Panc1 (cell line): Measurements from ENCODE around the gene PSORS1C1. TPM values are rescaled to one million over a fixed set of nuclear protein-coding genes. Genes with fewer than 3 reads are reported as not detected.
"Not testable (repeated sequence)": the region's sequence is repeated elsewhere in the genome, so short reads cannot be mapped to it uniquely, and the experiment has no call there.

Experiments
- ATAC-seq: fragments of 200-7000 bp; cut with Tn5 transposase; 2 replicates; pipeline ENCODE4 v1.9.1; 2020; ENCODE audit warnings: mild to moderate bottlenecking, moderate library complexity
- BruUV-seq: library from RNA; stranded (reverse); fragments of 400-500 nt; replicated peaks from 2 replicates; lab custom pipeline; 2021; lab: Mats Ljungman, UMichigan
- CTCF ChIA-PET: fragments of 300-600 bp; sonication (Branson Sonifier 250); formaldehyde crosslinking; loops from one replicate; lab custom pipeline; 2022; ENCODE audit warnings: antibody characterized with exemption; lab: Charles Lee
- POLR2A ChIA-PET: fragments of 300-600 bp; sonication (Branson Sonifier 250); formaldehyde crosslinking; loops from one replicate; lab custom pipeline; 2022; ENCODE audit warnings: antibody characterized with exemption; lab: Charles Lee
- DNase-seq: peaks from one replicate; pipeline ENCODE4 v3.0.0-alpha.2; 2010; ENCODE audit warnings: low read depth, low spot score
- H3K27ac ChIP-seq: 2 replicates; pipeline ENCODE4 v1.5.1; 2011; ENCODE audit warnings: mild to moderate bottlenecking, low read length, inconsistent platforms
- H3K27me3 ChIP-seq: fragments of 200-500 bp; sonication (Bioruptor generic); 2 replicates; pipeline ENCODE4 v1.6.0; 2014; ENCODE audit warnings: low read length, inconsistent platforms; ENCODE audit not compliant: control insufficient read depth, insufficient read depth
- H3K36me3 ChIP-seq: fragments of 200-500 bp; sonication (Bioruptor generic); 2 replicates; pipeline ENCODE4 v1.5.1; 2014; ENCODE audit warnings: inconsistent platforms, mild to moderate bottlenecking, low read length, moderate library complexity; ENCODE audit not compliant: control insufficient read depth, insufficient read depth
- H3K4me1 ChIP-seq: 2 replicates; pipeline ENCODE4 v1.5.1; 2011; ENCODE audit warnings: inconsistent platforms, mild to moderate bottlenecking, low read length, moderate library complexity; ENCODE audit not compliant: control insufficient read depth, insufficient read depth
- H3K4me3 ChIP-seq, 2 experiments: 2 replicates each; pipeline ENCODE4 v1.5.1; 2011 to 2012; ENCODE audit warnings: low read depth in 2 of 2, low read length in 2 of 2, mild to moderate bottlenecking in 2 of 2, inconsistent platforms in 1 of 2, moderate library complexity in 1 of 2
- H3K9me3 ChIP-seq: fragments of 200-500 bp; sonication (Bioruptor generic); 2 replicates; pipeline ENCODE4 v1.5.1; 2014; ENCODE audit warnings: low read depth, mild to moderate bottlenecking, inconsistent platforms, low read length, moderate library complexity; ENCODE audit not compliant: control insufficient read depth, insufficient read depth
- POLR2AphosphoS5 ChIP-seq: IDR thresholded peaks from 2 replicates; pipeline ENCODE4 v1.6.1; 2012; ENCODE audit warnings: mild to moderate bottlenecking, low read depth, low read length, moderate library complexity
- SIN3A ChIP-seq: IDR thresholded peaks from 2 replicates; pipeline ENCODE4 v1.6.1; 2012; ENCODE audit warnings: low read depth, mild to moderate bottlenecking, low read length, moderate library complexity, borderline replicate concordance; ENCODE audit not compliant: insufficient read depth
- TCF7L2 ChIP-seq: IDR thresholded peaks from 2 replicates; pipeline ENCODE4 v1.6.1; 2011; ENCODE audit warnings: mild to moderate bottlenecking, low read depth, low read length, inconsistent platforms
- in situ Hi-C: cut with HindIII; loops from 2 replicates; pipeline ENCODE4 v1.10.0; 2016; ENCODE audit warnings: low sequenced_read_pairs, low pct_unique_long_range_greater_than_20kb
- intact Hi-C: fragments of 100-400 bp; cut with micrococcal nuclease; formaldehyde crosslinking; loops from one replicate; pipeline ENCODE4 v1.10.0; 2022; ENCODE audit not compliant: unreplicated experiment
- total RNA-seq: library from RNA; stranded (reverse); gene quantifications from one replicate; pipeline ENCODE4 v1.2.1, GENCODE V29; 2021; ENCODE audit not compliant: unreplicated experiment
- TF ChIP-seq, protein P1 (sequence below), 2 experiments: IDR thresholded peaks; 2 replicates each; pipeline ENCODE4 v1.6.1; 2011 to 2012; ENCODE audit warnings: low read depth in 2 of 2, control low read depth in 1 of 2, low read length in 1 of 2, mild to moderate bottlenecking in 1 of 2, moderate library complexity in 1 of 2; ENCODE audit not compliant: insufficient read depth in 1 of 2
- TF ChIP-seq, protein P2 (sequence below): fragments of 450-650 bp; IDR thresholded peaks from 2 replicates; pipeline ENCODE4 v1.5.1; 2017; ENCODE audit warnings: mild to moderate bottlenecking

Gene PSORS1C1
- total RNA-seq, 1 experiment from 2014 or later: 2.9 TPM

DNA sequence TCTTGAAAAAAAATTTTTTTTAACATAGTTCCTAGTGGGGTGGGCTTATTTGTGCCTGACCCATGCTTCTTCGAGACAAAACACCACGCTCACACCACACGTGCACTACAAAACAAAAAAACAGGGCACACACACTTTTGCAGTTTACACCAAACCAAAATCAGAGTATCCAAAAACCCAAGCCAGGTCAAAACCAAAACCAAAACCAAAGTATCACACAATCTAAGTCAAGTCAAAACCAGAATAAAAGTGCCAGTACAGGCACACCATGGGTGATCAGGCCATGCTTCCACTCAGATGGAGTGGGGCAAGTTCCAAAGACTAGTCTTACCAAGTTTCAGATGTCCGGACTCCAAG, 71.1 kb downstream of the PSORS1C1 start:
- ATAC-seq, H3K4me1 ChIP-seq, POLR2A ChIA-PET, intact Hi-C loops, H3K27ac ChIP-seq, in situ Hi-C loops, BruUV-seq, CTCF ChIA-PET, H3K36me3 ChIP-seq, H3K9me3 ChIP-seq, DNase-seq, H3K4me3 ChIP-seq, H3K27me3 ChIP-seq: not testable (repeated sequence)

DNA sequence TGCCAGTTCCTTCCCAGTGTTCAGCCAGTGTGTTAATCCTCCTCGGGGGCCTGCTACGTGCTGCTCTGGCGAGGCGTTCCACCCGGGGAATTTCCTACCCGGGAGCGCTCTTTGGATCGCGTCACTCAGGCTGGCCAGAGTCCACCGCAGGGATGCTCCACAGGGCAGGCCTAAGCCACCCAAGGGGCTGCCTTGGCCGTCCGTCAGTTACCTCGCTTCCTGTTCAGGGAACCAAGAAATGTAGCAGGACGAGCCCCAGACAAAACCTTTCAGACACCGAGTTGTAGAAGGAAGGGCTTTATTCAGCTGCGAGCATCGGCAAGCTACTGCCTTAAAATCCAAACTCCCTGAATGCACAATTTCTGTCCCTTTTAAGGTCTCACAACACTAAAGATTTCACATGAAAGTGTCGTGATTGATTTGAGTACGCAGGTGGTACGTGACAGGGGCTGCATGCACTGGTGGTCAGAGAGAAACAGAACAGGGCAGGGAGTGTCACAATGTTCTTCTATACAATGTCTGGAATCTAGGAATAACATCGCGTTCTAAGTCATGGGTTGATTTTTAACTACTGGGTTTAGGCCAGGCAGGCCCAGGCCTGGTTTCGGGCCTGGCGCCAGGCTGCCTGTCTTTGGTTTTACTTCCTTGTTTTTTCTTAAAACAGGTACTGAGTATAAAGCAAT, 71.6 kb downstream of the PSORS1C1 start:
- no peak overlapping the region for H3K4me3 ChIP-seq
- H3K27me3 ChIP-seq: no peaks in the 10 kb centered on the region
- TF ChIP-seq POLR2AphosphoS5 (no peak), TCF7L2 (no peak), SIN3A (no peak)
- TF ChIP-seq, protein P1, sequence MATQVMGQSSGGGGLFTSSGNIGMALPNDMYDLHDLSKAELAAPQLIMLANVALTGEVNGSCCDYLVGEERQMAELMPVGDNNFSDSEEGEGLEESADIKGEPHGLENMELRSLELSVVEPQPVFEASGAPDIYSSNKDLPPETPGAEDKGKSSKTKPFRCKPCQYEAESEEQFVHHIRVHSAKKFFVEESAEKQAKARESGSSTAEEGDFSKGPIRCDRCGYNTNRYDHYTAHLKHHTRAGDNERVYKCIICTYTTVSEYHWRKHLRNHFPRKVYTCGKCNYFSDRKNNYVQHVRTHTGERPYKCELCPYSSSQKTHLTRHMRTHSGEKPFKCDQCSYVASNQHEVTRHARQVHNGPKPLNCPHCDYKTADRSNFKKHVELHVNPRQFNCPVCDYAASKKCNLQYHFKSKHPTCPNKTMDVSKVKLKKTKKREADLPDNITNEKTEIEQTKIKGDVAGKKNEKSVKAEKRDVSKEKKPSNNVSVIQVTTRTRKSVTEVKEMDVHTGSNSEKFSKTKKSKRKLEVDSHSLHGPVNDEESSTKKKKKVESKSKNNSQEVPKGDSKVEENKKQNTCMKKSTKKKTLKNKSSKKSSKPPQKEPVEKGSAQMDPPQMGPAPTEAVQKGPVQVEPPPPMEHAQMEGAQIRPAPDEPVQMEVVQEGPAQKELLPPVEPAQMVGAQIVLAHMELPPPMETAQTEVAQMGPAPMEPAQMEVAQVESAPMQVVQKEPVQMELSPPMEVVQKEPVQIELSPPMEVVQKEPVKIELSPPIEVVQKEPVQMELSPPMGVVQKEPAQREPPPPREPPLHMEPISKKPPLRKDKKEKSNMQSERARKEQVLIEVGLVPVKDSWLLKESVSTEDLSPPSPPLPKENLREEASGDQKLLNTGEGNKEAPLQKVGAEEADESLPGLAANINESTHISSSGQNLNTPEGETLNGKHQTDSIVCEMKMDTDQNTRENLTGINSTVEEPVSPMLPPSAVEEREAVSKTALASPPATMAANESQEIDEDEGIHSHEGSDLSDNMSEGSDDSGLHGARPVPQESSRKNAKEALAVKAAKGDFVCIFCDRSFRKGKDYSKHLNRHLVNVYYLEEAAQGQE (IDR thresholded peaks at IDR 0.05; ENCODE audit: insufficient read depth in 1 of 2, low read depth in 2 of 2, low read length in 1 of 2): no peak
- TF ChIP-seq, protein P2, sequence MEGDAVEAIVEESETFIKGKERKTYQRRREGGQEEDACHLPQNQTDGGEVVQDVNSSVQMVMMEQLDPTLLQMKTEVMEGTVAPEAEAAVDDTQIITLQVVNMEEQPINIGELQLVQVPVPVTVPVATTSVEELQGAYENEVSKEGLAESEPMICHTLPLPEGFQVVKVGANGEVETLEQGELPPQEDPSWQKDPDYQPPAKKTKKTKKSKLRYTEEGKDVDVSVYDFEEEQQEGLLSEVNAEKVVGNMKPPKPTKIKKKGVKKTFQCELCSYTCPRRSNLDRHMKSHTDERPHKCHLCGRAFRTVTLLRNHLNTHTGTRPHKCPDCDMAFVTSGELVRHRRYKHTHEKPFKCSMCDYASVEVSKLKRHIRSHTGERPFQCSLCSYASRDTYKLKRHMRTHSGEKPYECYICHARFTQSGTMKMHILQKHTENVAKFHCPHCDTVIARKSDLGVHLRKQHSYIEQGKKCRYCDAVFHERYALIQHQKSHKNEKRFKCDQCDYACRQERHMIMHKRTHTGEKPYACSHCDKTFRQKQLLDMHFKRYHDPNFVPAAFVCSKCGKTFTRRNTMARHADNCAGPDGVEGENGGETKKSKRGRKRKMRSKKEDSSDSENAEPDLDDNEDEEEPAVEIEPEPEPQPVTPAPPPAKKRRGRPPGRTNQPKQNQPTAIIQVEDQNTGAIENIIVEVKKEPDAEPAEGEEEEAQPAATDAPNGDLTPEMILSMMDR: no peak
- H3K27ac ChIP-seq: no peak overlapping the region
- H3K36me3 ChIP-seq: no peaks in the 10 kb centered on the region
- intact Hi-C loops: no loop called here
- DNase-seq (no peak), ATAC-seq (peak; percentile 68; the same call in 1 of the 2 replicates)
- POLR2A ChIA-PET: no interaction called here
- H3K9me3 ChIP-seq: no peaks in the 10 kb centered on the region
- no peaks in the 10 kb centered on the region for H3K4me1 ChIP-seq
- in situ Hi-C loops: no loop called here
- CTCF ChIA-PET: no interaction called here
- no TSS peak for BruUV-seq

DNA sequence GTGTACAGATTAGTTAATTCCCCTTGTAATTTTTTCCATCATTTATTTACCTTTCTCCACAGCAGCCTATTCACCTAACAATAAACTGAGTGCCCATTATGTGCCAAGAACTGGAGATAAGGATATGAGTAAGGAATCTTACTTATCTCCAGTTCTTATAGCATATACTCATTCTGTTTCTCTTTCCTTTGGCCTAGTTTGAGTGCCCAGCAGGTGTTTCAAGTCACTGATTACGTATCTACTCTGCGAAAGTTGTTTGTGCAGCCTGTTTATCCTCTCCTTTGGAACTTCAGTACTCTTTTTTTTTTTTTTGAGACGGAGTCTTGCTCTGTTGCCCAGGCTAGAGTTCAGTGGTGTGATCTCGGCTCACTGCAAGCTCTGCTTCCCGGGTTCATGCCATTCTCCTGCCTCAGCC, 73.2 kb downstream of the PSORS1C1 start:
- no peak for TF ChIP-seq POLR2AphosphoS5
- TF ChIP-seq, protein P1 (IDR thresholded peaks at IDR 0.05; ENCODE audit: insufficient read depth in 1 of 2, low read depth in 2 of 2, low read length in 1 of 2): no peak
- TF ChIP-seq, protein P2: no peak
- TF ChIP-seq SIN3A: no peak
- no peak for TF ChIP-seq TCF7L2
- ChIA-PET POLR2A (no interaction called here), CTCF (no interaction called here)
- in situ Hi-C loops (no loop called here), intact Hi-C loops (no loop called here)
- no peaks in the 10 kb centered on the region for H3K27me3 ChIP-seq
- no peaks in the 10 kb centered on the region for H3K4me1 ChIP-seq
- H3K4me3 ChIP-seq: no peak overlapping the region
- H3K9me3 ChIP-seq: no peaks in the 10 kb centered on the region
- no peak overlapping the region for H3K27ac ChIP-seq
- no peaks in the 10 kb centered on the region for H3K36me3 ChIP-seq
- DNase-seq: no peak
- peak; percentile 57 for ATAC-seq
- BruUV-seq: no TSS peak
